Inferior parietal cortex (tissue), 1 donor: ENCODE measurements around the gene LMTK3.

ENCODE experiments used
- DNase-seq: peaks from one replicate; pipeline ENCODE4 v3.0.0-alpha.2; 2016; ENCODE audit errors: extremely low spot score

The LMTK3 gene

DNA sequence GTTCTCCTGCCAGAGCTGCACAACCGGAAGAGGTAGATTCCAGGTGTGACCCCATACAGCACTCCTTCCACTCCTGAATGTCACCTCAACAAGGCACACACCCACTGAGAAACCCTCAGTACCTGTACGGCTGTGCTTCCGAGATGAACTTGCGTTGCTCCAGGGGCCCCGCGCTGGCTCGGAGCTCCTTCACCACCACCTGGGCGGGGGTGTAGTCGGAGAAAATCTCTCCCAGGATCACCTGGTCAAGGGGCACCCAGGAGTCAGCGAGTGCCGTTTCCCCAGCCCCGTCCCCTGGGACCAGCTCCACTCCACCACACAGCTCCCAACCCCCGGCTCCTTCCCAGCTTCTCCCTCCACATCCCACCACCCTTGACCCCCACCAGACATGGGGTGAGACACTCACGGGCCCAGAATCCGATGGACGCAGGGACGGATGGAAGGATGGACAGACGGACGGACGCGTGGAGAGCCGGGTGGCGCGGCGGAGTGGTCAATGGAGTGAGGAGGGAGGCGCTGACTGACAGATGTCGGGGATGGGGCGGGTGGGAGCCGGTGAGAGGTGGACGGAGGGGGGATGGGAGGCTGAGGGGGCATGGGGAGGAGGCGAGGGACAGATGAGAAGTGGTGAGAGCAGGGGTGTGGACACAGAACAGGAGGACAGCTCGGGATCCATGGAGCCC lies 2.8 kb downstream of the LMTK3 start:
- DNase-seq, result no peak

- DNase-seq, result no peak
Observed at GRCh38 chr19:48507911-48508439, 3.7 kb downstream of the LMTK3 start.

DNA sequence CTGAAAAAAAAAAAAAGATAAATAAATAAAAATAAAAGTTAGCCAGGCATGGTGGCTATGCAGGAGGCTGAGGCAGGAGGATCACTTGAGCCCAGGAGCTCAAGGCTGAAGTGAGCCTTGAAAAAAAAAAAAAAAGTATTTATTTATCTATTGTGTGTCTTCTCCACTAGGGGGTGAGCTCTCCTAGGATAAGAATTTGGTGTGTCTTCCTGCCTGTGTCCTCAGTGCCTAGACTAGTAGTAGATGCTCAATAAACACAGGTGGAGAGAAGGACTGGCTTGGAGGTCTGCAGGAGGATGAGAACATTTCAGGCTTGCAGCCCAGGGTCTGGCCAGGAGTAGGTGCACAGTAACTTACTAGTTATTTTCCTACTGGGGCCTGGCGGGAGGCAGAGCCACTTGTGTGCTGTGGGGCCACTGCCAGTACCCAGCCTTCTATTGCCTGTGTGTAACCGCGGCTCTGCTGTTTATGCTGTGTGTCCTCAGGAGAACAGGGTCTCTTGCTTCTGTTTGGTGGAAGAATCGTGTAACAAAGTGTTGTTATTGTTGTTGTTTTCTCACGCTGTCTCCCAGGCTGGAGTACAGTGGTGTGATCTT lies 5.4 kb downstream of the LMTK3 start:
- DNase-seq, result no peak

DNA sequence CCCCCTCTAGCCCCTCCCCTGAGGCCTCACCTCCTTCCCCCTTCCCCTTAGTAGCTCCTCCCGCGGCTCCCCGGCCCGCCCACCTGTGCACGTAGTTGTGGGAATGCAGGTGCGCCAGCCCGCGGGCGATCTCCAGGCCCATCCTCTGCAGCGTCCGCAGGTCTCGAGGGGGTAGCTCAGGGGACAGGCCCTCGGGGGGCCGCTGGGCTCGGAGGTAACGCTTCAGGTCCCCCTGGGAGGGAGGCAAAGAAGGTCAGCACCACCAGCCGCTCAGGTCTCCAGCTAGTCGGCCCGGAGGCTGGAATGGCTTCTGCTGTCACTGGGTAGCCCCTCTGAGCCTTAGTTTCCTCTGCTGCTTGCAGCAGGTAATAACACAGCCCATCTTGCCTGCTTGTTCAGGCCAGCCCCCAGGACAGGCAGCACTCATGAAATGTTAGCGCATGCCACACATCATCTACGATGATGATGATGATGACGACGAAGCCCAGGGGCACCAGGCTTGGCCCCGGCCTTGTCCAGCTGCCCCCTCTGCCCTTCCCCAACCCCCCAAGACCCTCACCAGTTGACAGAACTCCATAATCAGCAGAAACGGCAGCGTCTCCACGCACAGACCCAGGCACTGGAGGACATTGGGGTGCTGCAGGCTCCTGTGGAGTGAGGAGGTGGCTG lies 9.2 kb downstream of the LMTK3 start:
- DNase-seq, result no peak

GRCh38 chr19:48501494-48502349 lies 9.9 kb downstream of the LMTK3 start:
- no peak for DNase-seq

DNA sequence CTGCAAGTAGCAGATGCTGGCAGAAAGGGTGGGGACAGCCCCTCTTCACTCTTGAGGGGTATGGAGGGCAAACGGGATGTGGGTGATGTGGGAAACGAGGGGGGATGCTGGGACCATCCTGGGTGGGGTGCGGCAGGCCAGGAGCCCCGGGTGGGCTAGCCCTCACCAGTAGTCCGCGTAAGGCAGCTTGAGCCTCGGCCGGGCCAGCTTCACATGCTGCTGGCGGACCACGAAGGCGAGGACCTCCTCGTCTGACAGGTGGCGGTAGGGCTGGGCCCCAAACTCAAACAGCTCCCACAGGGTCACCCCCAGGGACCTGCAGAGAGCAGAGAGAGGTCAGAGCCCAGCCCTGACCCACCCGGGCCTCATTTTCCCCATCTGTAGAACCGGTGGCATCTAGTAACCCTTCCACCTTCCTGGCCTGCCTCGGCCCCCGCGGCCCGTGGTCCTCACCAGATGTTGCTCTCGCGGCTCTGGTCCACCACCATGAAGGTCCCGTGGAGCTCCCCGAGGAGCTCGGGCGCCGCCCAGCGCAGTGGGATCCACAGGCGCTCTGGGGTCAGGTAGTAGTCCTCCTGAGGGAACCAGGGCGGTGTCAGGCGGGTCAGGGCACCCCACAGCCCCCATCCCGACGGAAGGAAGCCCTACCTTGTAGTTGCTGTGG lies 10.7 kb downstream of the LMTK3 start:
- DNase-seq, result no peak

DNA sequence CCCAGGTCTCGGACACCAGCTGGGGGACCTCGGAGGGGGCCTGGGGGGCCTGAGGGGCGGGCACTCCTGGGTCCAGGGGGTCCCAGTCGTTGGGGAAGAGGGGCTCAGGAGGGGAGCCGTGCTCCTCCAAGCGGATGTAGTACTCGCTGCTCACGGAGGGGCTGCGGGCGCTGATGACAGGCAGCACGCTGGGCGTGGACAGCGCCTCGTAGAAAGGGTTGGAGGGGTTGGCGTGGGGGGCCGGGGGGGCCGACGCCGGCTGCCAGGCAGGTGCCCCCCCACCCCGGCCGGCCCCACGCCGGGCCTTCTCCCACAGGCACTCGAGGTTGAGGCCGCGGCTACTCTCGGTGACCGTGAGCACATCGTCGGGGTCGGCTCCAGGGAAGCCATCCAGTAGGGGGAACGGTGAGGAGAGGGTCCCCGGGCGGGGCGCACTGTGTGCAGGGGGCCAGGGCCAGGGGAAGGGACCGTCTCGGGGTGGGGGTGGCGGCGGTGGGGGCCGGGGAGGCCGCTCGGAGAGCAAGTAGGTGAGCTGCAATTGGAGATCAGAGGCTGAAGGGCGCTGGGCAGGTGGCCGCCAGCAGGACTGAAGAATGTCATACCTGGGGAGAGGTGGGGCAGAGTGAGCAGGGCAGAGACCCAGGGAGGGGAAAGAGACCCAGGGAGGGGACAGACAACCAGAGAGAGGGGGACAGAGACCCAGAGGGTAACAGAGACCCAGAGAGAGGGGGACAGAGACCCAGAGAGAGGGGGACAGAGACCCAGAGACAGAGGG lies 12.1 kb downstream of the LMTK3 start:
- DNase-seq, result no peak

GRCh38 chr19:48498595-48499311 lies 12.9 kb downstream of the LMTK3 start:
- no peak for DNase-seq

DNA sequence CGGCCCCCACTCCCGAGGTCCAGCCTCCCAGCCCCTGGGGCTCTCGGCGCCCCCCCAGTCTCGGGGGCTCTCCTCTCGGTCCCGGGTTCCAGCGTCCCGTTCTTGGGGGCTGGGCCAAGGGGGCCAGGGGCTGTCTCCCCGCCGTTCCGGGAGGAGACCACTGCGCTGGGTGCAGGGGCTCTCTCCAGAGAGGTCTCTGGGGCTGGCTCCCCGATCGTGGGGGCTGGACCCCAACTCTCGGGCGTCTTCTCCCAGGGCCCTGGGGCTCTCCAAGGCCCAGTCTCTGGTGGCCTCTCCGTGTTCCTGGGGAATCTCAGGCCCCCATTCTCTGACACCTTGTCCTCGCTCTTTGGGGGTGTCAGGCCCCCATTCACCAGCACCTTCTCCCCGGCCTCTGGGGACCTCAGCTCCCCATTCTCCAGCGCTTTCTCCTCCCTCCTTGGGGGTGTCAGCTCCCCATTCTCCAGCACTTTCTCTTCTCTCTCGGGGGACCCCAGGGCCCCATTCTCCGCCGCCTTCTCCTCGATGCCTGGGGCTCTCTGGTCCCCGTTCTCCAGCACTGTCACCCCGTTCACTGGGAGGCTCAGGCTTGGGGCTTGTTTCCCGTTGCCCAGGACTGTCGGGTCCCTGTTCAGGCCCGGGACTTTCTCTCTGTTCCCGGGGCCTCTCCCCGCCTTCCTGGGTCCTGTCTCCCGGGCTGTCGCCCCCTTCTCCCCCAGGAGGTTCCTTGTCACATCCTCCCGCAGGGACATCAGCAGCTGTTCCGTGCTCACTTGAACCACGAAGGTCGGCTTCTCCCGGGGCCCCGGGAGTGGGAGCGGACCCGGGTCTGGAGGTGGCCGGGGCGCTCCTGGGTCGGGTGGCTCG lies 13.7 kb downstream of the LMTK3 start:
- DNase-seq, result no peak

GRCh38 chr19:48496959-48497727 lies 14.5 kb downstream of the LMTK3 start:
- DNase-seq, result no peak

DNA sequence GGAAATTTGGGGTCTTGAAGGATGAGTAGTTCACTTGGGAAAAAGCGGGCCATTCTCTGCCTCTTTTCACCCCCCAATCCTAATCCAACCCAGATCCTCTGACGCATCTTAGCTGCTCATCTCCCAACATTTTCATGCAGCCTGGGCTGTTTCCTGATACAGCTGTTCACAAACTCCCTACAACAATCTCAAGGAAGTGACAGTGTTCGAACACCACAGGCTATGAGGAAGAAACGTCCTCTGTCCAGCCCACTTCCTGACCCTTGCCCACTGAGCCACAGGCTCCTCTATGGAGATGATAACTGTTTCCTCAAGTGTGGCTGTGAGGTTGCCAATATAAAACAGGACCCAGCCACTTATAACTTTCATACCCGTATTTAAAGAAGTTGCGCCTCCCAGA lies 16.2 kb downstream of the LMTK3 start:
- no peak for DNase-seq

GRCh38 chr19:48493718-48494401 lies 17.8 kb downstream of the LMTK3 start:
- no peak for DNase-seq

DNA sequence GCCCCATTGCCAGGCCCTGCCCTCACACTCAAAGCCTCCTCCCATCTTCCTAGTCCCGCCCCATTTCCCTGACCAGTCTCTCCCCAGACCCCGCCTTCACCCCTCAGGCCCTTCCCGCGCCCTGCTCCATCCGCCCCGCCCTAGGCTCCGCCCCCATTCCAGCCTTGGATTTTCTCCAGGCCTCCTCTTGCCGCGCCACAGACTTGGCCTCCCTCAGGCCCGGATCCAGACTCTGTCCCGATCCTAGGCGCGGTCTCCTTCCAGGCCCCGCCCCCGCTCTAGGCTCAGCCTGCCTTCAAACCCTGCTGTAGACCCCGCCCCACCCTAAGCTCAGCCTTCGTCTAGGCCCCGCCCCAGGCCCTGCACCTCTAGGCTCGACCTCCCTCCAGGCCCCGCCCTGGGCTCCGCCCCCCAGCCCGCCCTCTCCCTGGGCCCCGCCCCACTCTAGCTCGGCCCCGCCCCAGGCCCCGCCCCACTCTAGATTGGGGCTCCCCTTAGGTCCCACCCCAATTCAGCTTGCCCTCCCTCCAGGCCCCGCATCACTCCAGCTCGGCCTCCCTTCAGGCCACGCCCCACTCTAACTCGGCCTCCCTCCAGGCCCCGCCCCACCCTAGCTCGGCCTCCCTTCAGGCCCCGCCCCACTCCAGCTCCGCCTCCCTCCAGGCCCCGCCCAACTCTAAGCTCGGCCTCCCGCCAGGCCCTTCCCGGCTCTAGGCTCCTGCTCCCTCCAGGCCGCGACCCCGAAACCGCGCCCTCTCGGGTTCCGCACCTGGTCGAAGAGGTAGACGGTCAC lies 18.5 kb downstream of the LMTK3 start:
- peak; percentile 61 for DNase-seq

DNA sequence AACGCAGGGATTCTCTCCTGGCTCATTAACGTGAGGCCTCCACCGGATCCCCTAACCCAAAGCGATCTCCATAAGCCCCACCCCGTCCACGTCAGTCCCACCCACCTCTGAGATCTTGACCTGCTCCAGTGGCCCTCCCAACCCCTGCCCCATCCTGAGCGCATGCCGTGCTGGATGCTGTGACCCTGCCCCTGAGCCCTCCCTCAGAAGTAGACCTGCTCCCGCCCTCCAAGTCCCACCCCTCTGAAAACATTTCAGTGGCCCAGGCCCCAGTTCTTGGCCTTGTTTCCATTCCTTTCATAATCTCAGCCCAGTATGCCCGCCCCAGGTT lies 19.9 kb downstream of the LMTK3 start:
- DNase-seq, result no peak

DNA sequence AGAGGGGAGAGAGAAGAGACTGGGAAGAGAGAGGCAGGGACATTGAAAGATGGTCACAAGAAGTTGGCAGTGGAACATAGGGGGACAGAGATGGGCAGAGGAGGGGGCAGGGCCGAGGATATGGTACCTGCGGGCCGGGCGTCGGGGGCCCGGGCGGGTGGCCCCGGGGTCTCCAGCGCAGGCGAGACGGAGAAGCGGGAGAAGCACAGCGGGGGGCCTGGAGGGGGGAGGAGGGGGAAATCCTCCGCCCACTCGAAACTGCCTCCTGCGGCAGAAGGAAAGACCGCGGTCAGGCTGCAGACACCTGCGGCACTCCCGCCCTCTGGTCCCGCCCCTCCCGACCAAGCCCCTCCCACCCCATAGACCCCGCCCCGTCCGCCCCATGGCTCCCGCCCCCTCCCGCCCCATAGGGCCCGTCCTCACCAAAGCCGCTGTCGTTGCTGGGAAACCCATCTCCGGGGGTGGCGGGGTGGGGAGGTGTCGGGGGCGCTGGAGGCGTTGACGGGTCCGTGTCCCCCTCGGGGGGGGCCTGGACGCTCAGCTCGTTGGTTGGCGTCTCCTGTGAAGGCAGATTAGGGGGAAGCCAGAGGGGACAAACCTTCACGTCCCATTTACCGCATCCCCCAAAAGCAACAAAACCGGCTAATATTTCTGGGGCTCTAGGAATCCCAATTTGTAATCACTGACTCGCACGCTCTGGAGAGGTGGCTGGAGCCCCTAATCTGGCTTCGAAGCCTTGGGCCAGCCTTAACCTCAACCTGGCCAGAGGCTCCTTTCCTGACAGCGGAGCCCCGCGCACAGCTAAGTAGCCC lies 20.4 kb downstream of the LMTK3 start:
- DNase-seq, result no peak

GRCh38 chr19:48489608-48490216 lies 21.9 kb downstream of the LMTK3 start:
- peak; percentile 55 for DNase-seq
